Endothelial cell (in vitro differentiated cells): Measurements from ENCODE around the gene MYCN. TPM values are rescaled to one million over a fixed set of nuclear protein-coding genes. Genes with fewer than 3 reads are reported as not detected.
"Not testable (repeated sequence)": the region's sequence is repeated elsewhere in the genome, so short reads cannot be mapped to it uniquely, and the experiment has no call there.

Experiments
- DNase-seq: peaks from one replicate; pipeline ENCODE4 v3.0.0; 2021; ENCODE audit warnings: low spot score
- H3K27ac Mint-ChIP-seq: one replicate; pipeline ENCODE4 v1.8.0; 2021; ENCODE audit warnings: mixed read lengths, inconsistent platforms; ENCODE audit not compliant: unreplicated experiment
- H3K27me3 Mint-ChIP-seq: one replicate; pipeline ENCODE4 v1.8.0; 2021; ENCODE audit warnings: mild to moderate bottlenecking, moderate library complexity, mixed read lengths, inconsistent platforms; ENCODE audit not compliant: unreplicated experiment
- H3K36me3 Mint-ChIP-seq: one replicate; pipeline ENCODE4 v1.8.0; 2021; ENCODE audit warnings: mild to moderate bottlenecking, low read depth, mixed read lengths, inconsistent platforms; ENCODE audit not compliant: unreplicated experiment
- H3K4me1 Mint-ChIP-seq: one replicate; pipeline ENCODE4 v1.8.0; 2021; ENCODE audit warnings: mild to moderate bottlenecking, mixed read lengths, inconsistent platforms; ENCODE audit not compliant: unreplicated experiment
- H3K4me3 Mint-ChIP-seq: one replicate; pipeline ENCODE4 v1.8.0; 2021; ENCODE audit warnings: mild to moderate bottlenecking, mixed read lengths, inconsistent platforms; ENCODE audit not compliant: unreplicated experiment
- H3K9me3 Mint-ChIP-seq: one replicate; pipeline ENCODE4 v1.8.0; 2021; ENCODE audit warnings: mixed read lengths, inconsistent platforms; ENCODE audit not compliant: unreplicated experiment
- total RNA-seq: library from RNA; stranded (reverse); fragmentation: NEBNext Ultra II Directional; extraction: Animal tissue kit (Norgen Biotek cat#: 25700); gene quantifications from one replicate; pipeline ENCODE4 v1.2.1, GENCODE V29; 2021; ENCODE audit not compliant: unreplicated experiment
- TF ChIP-seq, protein P1 (sequence below): fragments of 200-600 bp; sonication (generic); IDR thresholded peaks from one replicate; pipeline ENCODE4 v1.5.0; 2021; ENCODE audit warnings: antibody characterized with exemption; ENCODE audit not compliant: unreplicated experiment

Gene MYCN
- total RNA-seq, 1 donor from 2014 or later = 8.5 TPM

DNA sequence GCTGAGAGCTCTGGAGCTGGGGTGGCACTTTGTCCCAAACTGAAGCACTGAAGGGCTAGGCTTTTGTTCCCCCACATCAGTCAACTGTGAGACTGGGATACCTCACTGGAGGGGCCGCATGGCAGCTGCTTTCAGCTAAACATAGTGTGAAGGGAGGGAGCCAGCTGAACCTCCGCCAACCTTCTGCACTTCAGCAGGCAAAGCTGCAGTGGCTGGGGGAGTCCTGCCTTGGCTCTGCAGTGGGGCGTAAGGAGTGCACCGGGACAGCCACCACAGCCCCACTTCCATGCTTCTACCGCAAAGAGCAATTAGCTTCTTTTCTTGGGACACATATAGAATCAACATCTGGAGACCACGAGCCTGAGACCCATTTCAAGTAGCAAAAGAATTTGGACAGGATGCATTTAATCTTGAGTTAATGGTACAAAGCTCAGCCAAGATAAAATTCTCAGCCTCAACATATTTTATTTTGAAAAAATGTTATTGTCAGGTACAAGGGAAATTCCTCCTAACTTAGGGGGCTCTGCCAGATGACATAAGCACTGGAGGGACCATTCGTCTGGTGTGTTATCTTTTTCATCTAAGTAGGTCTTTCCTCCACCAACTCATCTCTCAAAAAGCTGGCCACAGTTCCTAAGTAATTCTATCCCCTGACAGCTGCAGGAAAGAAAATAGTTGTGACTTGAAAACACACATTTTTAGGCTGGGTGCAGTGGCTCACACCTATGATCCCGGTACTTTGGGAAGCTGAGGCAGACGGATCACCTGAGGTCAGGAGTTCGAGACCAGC is 25.6 kb upstream of the MYCN start:
- Mint-ChIP-seq H3K27ac (no peak overlapping the region), H3K36me3 (no peaks in the 10 kb centered on the region), H3K4me3 (no peak overlapping the region), H3K27me3 (peaks cover 2% of the 10 kb centered on the region), H3K4me1 (no peaks in the 10 kb centered on the region), H3K9me3 (no peaks in the 10 kb centered on the region)
- TF ChIP-seq, protein P1, sequence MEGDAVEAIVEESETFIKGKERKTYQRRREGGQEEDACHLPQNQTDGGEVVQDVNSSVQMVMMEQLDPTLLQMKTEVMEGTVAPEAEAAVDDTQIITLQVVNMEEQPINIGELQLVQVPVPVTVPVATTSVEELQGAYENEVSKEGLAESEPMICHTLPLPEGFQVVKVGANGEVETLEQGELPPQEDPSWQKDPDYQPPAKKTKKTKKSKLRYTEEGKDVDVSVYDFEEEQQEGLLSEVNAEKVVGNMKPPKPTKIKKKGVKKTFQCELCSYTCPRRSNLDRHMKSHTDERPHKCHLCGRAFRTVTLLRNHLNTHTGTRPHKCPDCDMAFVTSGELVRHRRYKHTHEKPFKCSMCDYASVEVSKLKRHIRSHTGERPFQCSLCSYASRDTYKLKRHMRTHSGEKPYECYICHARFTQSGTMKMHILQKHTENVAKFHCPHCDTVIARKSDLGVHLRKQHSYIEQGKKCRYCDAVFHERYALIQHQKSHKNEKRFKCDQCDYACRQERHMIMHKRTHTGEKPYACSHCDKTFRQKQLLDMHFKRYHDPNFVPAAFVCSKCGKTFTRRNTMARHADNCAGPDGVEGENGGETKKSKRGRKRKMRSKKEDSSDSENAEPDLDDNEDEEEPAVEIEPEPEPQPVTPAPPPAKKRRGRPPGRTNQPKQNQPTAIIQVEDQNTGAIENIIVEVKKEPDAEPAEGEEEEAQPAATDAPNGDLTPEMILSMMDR = no peak
- DNase-seq = no peak

DNA sequence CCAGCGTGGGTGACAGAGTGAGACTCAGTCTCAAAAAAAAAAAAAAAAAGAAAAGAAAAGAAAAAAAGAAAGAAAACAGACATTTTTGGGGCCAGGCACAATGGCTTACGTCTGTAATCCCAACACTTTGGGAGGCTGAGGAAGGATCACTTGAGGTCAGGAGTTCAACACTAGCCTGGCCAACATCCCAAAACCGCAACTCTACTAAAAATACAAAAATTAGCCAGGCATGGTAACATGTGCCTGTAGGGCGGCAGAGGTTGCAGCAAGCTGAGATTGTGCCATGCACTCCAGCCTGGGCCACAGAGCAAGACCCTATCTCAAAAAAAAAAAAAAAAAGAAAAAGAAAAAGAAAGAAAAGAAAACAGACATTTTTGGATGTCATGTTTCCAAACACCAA is 24.8 kb upstream of the MYCN start:
- not testable (repeated sequence) for H3K4me1 Mint-ChIP-seq, H3K27ac Mint-ChIP-seq, H3K36me3 Mint-ChIP-seq, H3K27me3 Mint-ChIP-seq, H3K9me3 Mint-ChIP-seq, H3K4me3 Mint-ChIP-seq, DNase-seq

- Mint-ChIP-seq H3K27me3 (no peaks in the 10 kb centered on the region), H3K4me3 (no peak overlapping the region), H3K4me1 (no peaks in the 10 kb centered on the region), H3K9me3 (no peaks in the 10 kb centered on the region), H3K36me3 (no peaks in the 10 kb centered on the region), H3K27ac (no peak overlapping the region)
- DNase-seq = no peak
- TF ChIP-seq, protein P1 = no peak
Measured at GRCh38 chr2:15916336-15916735, 24.0 kb upstream of the MYCN start.

DNA sequence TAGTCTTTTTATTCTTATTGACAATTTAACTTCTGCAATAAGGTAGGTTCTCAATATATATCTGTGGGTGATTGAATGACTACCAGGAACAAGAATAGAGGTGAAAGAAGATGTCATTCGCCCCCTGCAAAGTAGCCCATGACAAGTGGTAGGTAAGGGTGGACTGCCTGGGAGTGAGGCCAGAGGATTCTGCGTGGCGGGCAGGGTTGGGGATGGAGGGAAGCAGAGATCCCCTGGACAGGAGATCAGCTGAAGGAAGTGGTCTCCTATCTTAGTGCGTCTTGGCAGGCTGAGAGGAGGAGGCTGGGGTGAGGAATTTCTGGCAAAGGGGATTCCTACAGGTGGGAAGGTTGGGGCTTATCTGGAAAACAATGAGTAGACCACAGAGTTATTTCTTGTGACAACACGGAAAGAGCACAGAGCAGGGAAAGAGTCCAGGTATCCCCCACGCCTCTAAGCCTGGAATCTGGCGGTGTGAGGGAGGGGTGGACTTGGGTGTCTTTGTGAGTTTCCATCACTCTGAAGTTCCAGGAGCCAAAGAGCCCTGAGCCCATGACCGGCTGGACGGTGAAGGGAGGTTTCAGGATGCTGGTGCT is 21.5 kb upstream of the MYCN start:
- Mint-ChIP-seq H3K36me3 (no peaks in the 10 kb centered on the region), H3K4me3 (no peak overlapping the region), H3K27ac (no peak overlapping the region), H3K4me1 (no peaks in the 10 kb centered on the region), H3K27me3 (no peaks in the 10 kb centered on the region), H3K9me3 (no peaks in the 10 kb centered on the region)
- TF ChIP-seq, protein P1 = no peak
- DNase-seq = no peak

GRCh38 chr2:15919716-15920434 is 20.5 kb upstream of the MYCN start:
- no peaks in the 10 kb centered on the region for H3K27me3 Mint-ChIP-seq
- H3K4me1 Mint-ChIP-seq = no peaks in the 10 kb centered on the region
- no peak for DNase-seq
- H3K27ac Mint-ChIP-seq = no peak overlapping the region
- H3K4me3 Mint-ChIP-seq = no peak overlapping the region
- TF ChIP-seq, protein P1 = no peak
- no peaks in the 10 kb centered on the region for H3K36me3 Mint-ChIP-seq
- no peaks in the 10 kb centered on the region for H3K9me3 Mint-ChIP-seq
